Esophagus squamous epithelium (tissue), 4 donors: Measurements from ENCODE around the gene APOC3.

Experiments used
- CTCF ChIP-seq, 6 experiments: fragments of 450-650 bp in 4 of 6; fragments of 200-600 bp in 2 of 6; sonication (generic) in 2 of 6; IDR thresholded peaks; one replicate each; pipeline ENCODE4 v1.5.1; 2016 to 2019; ENCODE audit warnings: antibody characterized with exemption in 6 of 6, mild to moderate bottlenecking in 4 of 6, moderate library complexity in 4 of 6
- POLR2A ChIP-seq, 4 donors: fragments of 450-650 bp; IDR thresholded peaks; one replicate each; pipeline ENCODE4 v1.6.1; 2017; ENCODE audit warnings: antibody characterized with exemption in 4 of 4, mild to moderate bottlenecking in 4 of 4, moderate library complexity in 3 of 4

DNA sequence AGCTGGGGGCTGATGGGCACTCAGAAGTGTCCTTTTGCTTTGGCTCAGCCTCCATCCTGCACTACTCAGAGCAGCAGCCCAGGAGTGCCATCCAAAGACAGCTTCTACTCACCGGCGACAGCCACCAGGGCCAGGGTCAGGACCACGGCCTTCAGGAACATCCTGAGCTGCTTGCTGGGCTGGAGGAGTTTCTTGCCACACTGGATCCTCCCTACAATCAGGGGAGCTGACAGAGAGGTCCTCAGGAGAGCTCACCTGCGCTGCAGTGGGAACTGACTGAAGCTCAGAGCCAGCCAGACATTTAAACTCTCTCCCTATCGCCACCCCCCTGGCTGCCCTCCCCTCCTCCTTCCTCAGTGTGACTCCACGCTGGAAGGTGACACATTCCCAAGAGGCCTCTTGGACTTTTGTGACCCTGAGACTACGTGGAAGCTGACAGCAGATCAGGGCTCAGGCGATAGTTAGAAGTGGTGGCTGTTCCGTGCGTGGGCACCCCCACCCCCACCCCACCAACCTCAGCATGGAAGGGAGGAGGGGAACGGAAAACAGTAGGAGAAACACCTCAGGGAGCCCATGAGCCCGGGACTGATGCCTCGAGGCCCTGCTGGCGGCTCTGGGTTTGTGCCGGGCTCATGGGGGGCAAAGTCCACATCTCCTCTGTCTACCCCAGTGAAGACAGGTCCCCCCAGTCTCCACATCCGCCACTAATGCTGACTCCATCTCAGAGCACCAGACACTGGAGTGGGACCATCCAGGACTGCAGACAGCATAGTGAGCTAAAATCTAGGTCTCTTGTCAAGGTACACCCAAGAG is 6.5 kb upstream of the APOC3 start, which contains the start of gene APOA4:
- TF ChIP-seq POLR2A (IDR thresholded peaks at IDR 0.05) (no peak), CTCF (IDR thresholded peaks at IDR 0.05) (no peak)
